Tibial nerve (tissue), 4 donors: ENCODE results near the gene ZNF207.

Source experiments
- EP300 ChIP-seq, 2 donors: sonication (generic); formaldehyde crosslinking; IDR thresholded peaks; one replicate each; pipeline ENCODE4 v1.6.1; 2017; ENCODE audit warnings: antibody characterized with exemption in 2 of 2, mild to moderate bottlenecking in 1 of 2
- TF ChIP-seq, protein P1 (sequence below), 5 experiments: fragments of 200-600 bp in 3 of 5; fragments of 450-650 bp in 2 of 5; sonication (generic) in 3 of 5; IDR thresholded peaks; one replicate each; pipeline ENCODE4 v1.5.1; 2016 to 2019; ENCODE audit warnings: antibody characterized with exemption in 5 of 5, mild to moderate bottlenecking in 3 of 5, moderate library complexity in 2 of 5

DNA sequence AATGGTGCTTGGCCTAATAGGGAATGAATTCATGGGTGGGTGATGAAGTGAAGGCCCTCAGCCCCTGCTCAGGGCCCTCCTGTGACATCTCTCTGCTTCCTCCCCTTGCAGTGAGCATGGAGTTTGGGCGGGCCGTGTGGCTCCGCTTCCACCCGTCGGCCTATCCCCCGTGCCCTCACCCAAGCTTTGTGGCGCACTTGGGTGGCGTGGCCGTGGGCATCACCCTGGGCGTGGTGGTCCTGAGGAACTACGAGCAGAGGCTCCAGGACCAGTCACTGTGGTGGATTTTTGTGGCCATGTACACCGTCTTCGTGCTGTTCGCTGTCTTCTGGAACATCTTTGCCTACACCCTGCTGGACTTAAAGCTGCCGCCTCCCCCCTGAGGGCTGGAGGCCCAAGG, 29.1 kb upstream of the ZNF207 start:
- TF ChIP-seq EP300 (IDR thresholded peaks at IDR 0.05): no peak
- TF ChIP-seq, protein P1, sequence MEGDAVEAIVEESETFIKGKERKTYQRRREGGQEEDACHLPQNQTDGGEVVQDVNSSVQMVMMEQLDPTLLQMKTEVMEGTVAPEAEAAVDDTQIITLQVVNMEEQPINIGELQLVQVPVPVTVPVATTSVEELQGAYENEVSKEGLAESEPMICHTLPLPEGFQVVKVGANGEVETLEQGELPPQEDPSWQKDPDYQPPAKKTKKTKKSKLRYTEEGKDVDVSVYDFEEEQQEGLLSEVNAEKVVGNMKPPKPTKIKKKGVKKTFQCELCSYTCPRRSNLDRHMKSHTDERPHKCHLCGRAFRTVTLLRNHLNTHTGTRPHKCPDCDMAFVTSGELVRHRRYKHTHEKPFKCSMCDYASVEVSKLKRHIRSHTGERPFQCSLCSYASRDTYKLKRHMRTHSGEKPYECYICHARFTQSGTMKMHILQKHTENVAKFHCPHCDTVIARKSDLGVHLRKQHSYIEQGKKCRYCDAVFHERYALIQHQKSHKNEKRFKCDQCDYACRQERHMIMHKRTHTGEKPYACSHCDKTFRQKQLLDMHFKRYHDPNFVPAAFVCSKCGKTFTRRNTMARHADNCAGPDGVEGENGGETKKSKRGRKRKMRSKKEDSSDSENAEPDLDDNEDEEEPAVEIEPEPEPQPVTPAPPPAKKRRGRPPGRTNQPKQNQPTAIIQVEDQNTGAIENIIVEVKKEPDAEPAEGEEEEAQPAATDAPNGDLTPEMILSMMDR (IDR thresholded peaks at IDR 0.05): no peak
